ENCODE measurements around the gene HMGCS2. TPM values are rescaled to one million over a fixed set of nuclear protein-coding genes. Genes with fewer than 3 reads are reported as not detected.

The HMGCS2 gene
- total RNA-seq, 1 donor from 2014 or later, result not detected

- ATAC-seq (ENCODE audit: low read depth), result no peak
- DNase-seq, result no peak
- Mint-ChIP-seq H3K4me1 (peaks cover 2% of the 10 kb centered on the region), H3K27me3 (no peaks in the 10 kb centered on the region), H3K36me3 (ENCODE audit: low read depth) (peaks cover 3% of the 10 kb centered on the region), H3K27ac (no peak overlapping the region), H3K4me3 (no peak overlapping the region), H3K9me3 (no peaks in the 10 kb centered on the region)
- CTCF ChIA-PET, result no interaction called here
- no peak for TF ChIP-seq CTCF (IDR thresholded peaks at IDR 0.05)
- intact Hi-C loops (cut with micrococcal nuclease), result no loop called here
- POLR2A ChIA-PET, result no interaction called here
Observed at GRCh38 chr1:119742677-119743076, 26.0 kb downstream of the HMGCS2 start.

- no peaks in the 10 kb centered on the region for H3K9me3 Mint-ChIP-seq
- peaks cover 3% of the 10 kb centered on the region for H3K36me3 Mint-ChIP-seq (ENCODE audit: low read depth)
- POLR2A ChIA-PET, result no interaction called here
- intact Hi-C loops (cut with micrococcal nuclease), result no loop called here
- H3K27ac Mint-ChIP-seq, result no peak overlapping the region
- ATAC-seq (ENCODE audit: low read depth), result no peak
- H3K27me3 Mint-ChIP-seq, result no peaks in the 10 kb centered on the region
- no peak for DNase-seq
- H3K4me3 Mint-ChIP-seq, result no peak overlapping the region
- TF ChIP-seq CTCF (IDR thresholded peaks at IDR 0.05), result no peak
- CTCF ChIA-PET, result no interaction called here
- peaks cover 2% of the 10 kb centered on the region for H3K4me1 Mint-ChIP-seq
Observed at GRCh38 chr1:119742202-119742601, 26.5 kb downstream of the HMGCS2 start.

GRCh38 chr1:119740896-119741780, 27.6 kb downstream of the HMGCS2 start:
- ChIA-PET CTCF (no interaction called here), POLR2A (no interaction called here)
- no peak for TF ChIP-seq CTCF (IDR thresholded peaks at IDR 0.05)
- intact Hi-C loops (cut with micrococcal nuclease), result no loop called here
- H3K4me3 Mint-ChIP-seq, result no peak overlapping the region
- no peak overlapping the region for H3K27ac Mint-ChIP-seq
- H3K36me3 Mint-ChIP-seq (ENCODE audit: low read depth), result peaks cover 3% of the 10 kb centered on the region
- DNase-seq, result no peak
- no peaks in the 10 kb centered on the region for H3K27me3 Mint-ChIP-seq
- H3K9me3 Mint-ChIP-seq, result no peaks in the 10 kb centered on the region
- ATAC-seq (ENCODE audit: low read depth), result no peak
- peaks cover 2% of the 10 kb centered on the region for H3K4me1 Mint-ChIP-seq

GRCh38 chr1:119740261-119740660, 28.4 kb downstream of the HMGCS2 start:
- no peak overlapping the region for H3K27ac Mint-ChIP-seq
- CTCF ChIA-PET, result no interaction called here
- H3K4me3 Mint-ChIP-seq, result no peak overlapping the region
- POLR2A ChIA-PET, result no interaction called here
- H3K9me3 Mint-ChIP-seq, result no peaks in the 10 kb centered on the region
- no peaks in the 10 kb centered on the region for H3K27me3 Mint-ChIP-seq
- H3K36me3 Mint-ChIP-seq (ENCODE audit: low read depth), result peaks cover 4% of the 10 kb centered on the region
- DNase-seq, result no peak
- peaks cover 2% of the 10 kb centered on the region for H3K4me1 Mint-ChIP-seq
- TF ChIP-seq CTCF (IDR thresholded peaks at IDR 0.05), result no peak
- no peak for ATAC-seq (ENCODE audit: low read depth)
- intact Hi-C loops (cut with micrococcal nuclease), result no loop called here

GRCh38 chr1:119739150-119739549, 29.6 kb downstream of the HMGCS2 start:
- POLR2A ChIA-PET, result no interaction called here
- Mint-ChIP-seq H3K9me3 (no peaks in the 10 kb centered on the region), H3K27ac (no peak overlapping the region), H3K36me3 (ENCODE audit: low read depth) (peaks cover 9% of the 10 kb centered on the region), H3K4me1 (peaks cover under 1% of the 10 kb centered on the region), H3K27me3 (no peaks in the 10 kb centered on the region), H3K4me3 (no peak overlapping the region)
- intact Hi-C loops (cut with micrococcal nuclease), result no loop called here
- TF ChIP-seq CTCF (IDR thresholded peaks at IDR 0.05), result no peak
- CTCF ChIA-PET, result no interaction called here
- DNase-seq (no peak), ATAC-seq (ENCODE audit: low read depth) (no peak)

Data from activated B cell treated with CpG ODN at 0.5 μM for 24 hours (primary cell).